T-cell (primary cell): ENCODE results near the gene BDH2. TPM values are rescaled to one million over a fixed set of nuclear protein-coding genes. Genes with fewer than 3 reads are reported as not detected.
A peak's percentile ranks its signal among the peaks of the same experiment; 100 is the strongest.

Source experiments
- ATAC-seq, 4 experiments: fragments of 200-7000 bp in 3 of 4; fragments of 150-1000 bp in 1 of 4; cut with Tn5 transposase; replicated peaks in 1 of 4; 1 replicate in 3 of 4; 2 replicates in 1 of 4; pipeline ENCODE4 v1.10.0; 2021; ENCODE audit warnings: moderate library complexity in 3 of 4, mild to moderate bottlenecking in 2 of 4, moderate number of reproducible peaks in 1 of 4
- CTCF ChIA-PET, 2 donors: fragments of 300-600 bp; sonication (Branson Sonifier 250); formaldehyde crosslinking; loops; one replicate each; lab custom pipeline; 2022; ENCODE audit warnings: antibody characterized with exemption in 2 of 2; lab: Charles Lee
- POLR2A ChIA-PET, 2 donors: fragments of 300-600 bp; sonication (Branson Sonifier 250); formaldehyde crosslinking; loops; one replicate each; lab custom pipeline; 2022; ENCODE audit warnings: antibody characterized with exemption in 2 of 2; lab: Charles Lee
- DNase-seq, 35 experiments: peaks; one replicate each; pipeline versions ENCODE4 v3.0.0 to v3.0.0-alpha.2; 2013 to 2023
- H3K27ac ChIP-seq: one replicate; pipeline ENCODE4 v1.5.1; 2013; ENCODE audit warnings: low read length
- H3K27me3 ChIP-seq, 2 experiments: replicated peaks in 1 of 2; 1 replicate in 1 of 2; 2 replicates in 1 of 2; pipeline versions ENCODE4 v1.6.1 to v1.7.0; 2013; ENCODE audit warnings: low read length in 1 of 2, mixed read lengths in 1 of 2; ENCODE audit not compliant: control insufficient read depth in 2 of 2, insufficient read depth in 2 of 2; ENCODE audit errors: extremely low read depth in 1 of 2
- H3K36me3 ChIP-seq, 2 donors: 1 replicate in 1 of 2; 2 replicates in 1 of 2; pipeline versions ENCODE4 v1.6.1 to v1.7.0; 2013; ENCODE audit warnings: low read length in 1 of 2; ENCODE audit not compliant: control insufficient read depth in 2 of 2, insufficient read depth in 1 of 2; ENCODE audit errors: extremely low read depth in 1 of 2
- H3K4me1 ChIP-seq, 2 experiments: 1 replicate in 1 of 2; 2 replicates in 1 of 2; pipeline versions ENCODE4 v1.6.1 to v1.7.0; 2013; ENCODE audit warnings: low read length in 2 of 2, mixed read lengths in 1 of 2; ENCODE audit not compliant: insufficient read depth in 2 of 2, control insufficient read depth in 1 of 2; ENCODE audit errors: extremely low read depth in 1 of 2
- H3K4me3 ChIP-seq, 2 donors: 1 replicate in 1 of 2; 2 replicates in 1 of 2; pipeline versions ENCODE4 v1.5.1 to v1.7.0; 2013; ENCODE audit warnings: mild to moderate bottlenecking in 2 of 2, low read length in 1 of 2, moderate library complexity in 1 of 2; ENCODE audit not compliant: control insufficient read depth in 1 of 2; ENCODE audit errors: extremely low read depth in 1 of 2
- H3K9me3 ChIP-seq: 2 replicates; pipeline ENCODE4 v1.7.0; 2013
- H3K27ac Mint-ChIP-seq, 2 donors: one replicate each; pipeline ENCODE4 v1.8.0; 2020 to 2021; ENCODE audit warnings: mild to moderate bottlenecking in 2 of 2, mixed read lengths in 2 of 2
- H3K27me3 Mint-ChIP-seq, 2 donors: one replicate each; pipeline ENCODE4 v1.8.0; 2021 to 2022; ENCODE audit warnings: mixed read lengths in 2 of 2
- H3K36me3 Mint-ChIP-seq: one replicate; pipeline ENCODE4 v1.8.0; 2021; ENCODE audit warnings: mixed read lengths
- H3K4me1 Mint-ChIP-seq, 3 donors: one replicate each; pipeline ENCODE4 v1.8.0; 2020 to 2022; ENCODE audit warnings: mixed read lengths in 3 of 3, mild to moderate bottlenecking in 1 of 3
- H3K4me3 Mint-ChIP-seq, 3 donors: one replicate each; pipeline ENCODE4 v1.8.0; 2020 to 2022; ENCODE audit warnings: mild to moderate bottlenecking in 3 of 3, mixed read lengths in 3 of 3, moderate library complexity in 3 of 3
- H3K9me3 Mint-ChIP-seq, 3 donors: one replicate each; pipeline ENCODE4 v1.8.0; 2020 to 2022; ENCODE audit warnings: mixed read lengths in 3 of 3
- WGBS: methylation state at CpG from one replicate; pipeline ENCODE4 v1.1.5; 2013; ENCODE audit warnings: missing lambda C conversion rate; ENCODE audit not compliant: insufficient coverage; 5-methylcytosine and 5-hydroxymethylcytosine counted together
- total RNA-seq, 35 experiments: library from RNA in 6 of 35; stranded (reverse) in 6 of 35; fragments of 120-200 nt in 1 of 35; gene quantifications; one replicate each; pipeline versions ENCODE4 v1.2.1 to v1.2.4 and lab custom pipeline; 2013 to 2026

The BDH2 gene
- total RNA-seq, 5 donors from 2014 or later (not counting 1 experiment from before 2014, with no cell fraction given) = 11.4 to 22.6 (median 18.5) TPM

GRCh38 chr4:103075894-103076746, 23.5 kb downstream of the BDH2 start:
- Histone ChIP-seq H3K4me1 (peaks cover 9 to 12% of the 10 kb centered on the region in 2 experiments), H3K27ac (peak overlapping the region; percentile 98), H3K27me3 (no peaks in the 10 kb centered on the region), H3K4me3 (peak overlapping the region; percentile 77 to 84), H3K36me3 (no peaks in the 10 kb centered on the region), H3K9me3 (no peaks in the 10 kb centered on the region)
- Mint-ChIP-seq H3K4me1 (peaks cover 43 to 55% (median 52%) of the 10 kb centered on the region in 3 donors), H3K9me3 (no peaks in the 10 kb centered on the region), H3K36me3 (peaks cover 7% of the 10 kb centered on the region), H3K27me3 (no peaks in the 10 kb centered on the region), H3K4me3 (peak overlapping the region; percentile 85 to 96 (median 88)), H3K27ac (peak overlapping the region; percentile 98 to 99)
- under 1% methylated on average over 82 of the region's 82 CpGs for WGBS
- peak; percentile 75 to 80 (median 78) for ATAC-seq
- DNase-seq = peak; percentile 48 to 75 (median 65)
- CTCF ChIA-PET = interaction anchor here (0.6 to 2.9 kb wide), 11 partner anchors 10 to 1715 kb away, joined by 3 to 13 read pairs (median 3); partner anchors contain the start of genes BDH2 (in 1 of the 2), CISD2 (in 1 of the 2) and UBE2D3 (in 1 of the 2)
- POLR2A ChIA-PET = interaction anchor here in 1 of 2 donors (0.6 to 1.0 kb wide), 3 partner anchors 23 to 478 kb away, joined by 3 read pairs; partner anchors contain the start of gene BDH2

GRCh38 chr4:103075435-103075893, 24.2 kb downstream of the BDH2 start:
- Mint-ChIP-seq H3K36me3 (peaks cover 2% of the 10 kb centered on the region), H3K4me1 (peaks cover 43 to 56% (median 52%) of the 10 kb centered on the region in 3 donors), H3K27me3 (no peaks in the 10 kb centered on the region), H3K27ac (peak overlapping the region; percentile 98 to 99), H3K9me3 (no peaks in the 10 kb centered on the region), H3K4me3 (peak overlapping the region; percentile 85 to 96 (median 88))
- Histone ChIP-seq H3K36me3 (no peaks in the 10 kb centered on the region), H3K27ac (peak overlapping the region; percentile 98), H3K4me1 (peaks cover 9 to 12% of the 10 kb centered on the region in 2 experiments), H3K9me3 (no peaks in the 10 kb centered on the region), H3K4me3 (peak overlapping the region; percentile 77 to 84), H3K27me3 (no peaks in the 10 kb centered on the region)
- DNase-seq (no peak), ATAC-seq (no peak)
- no CpG with 5 or more reads among the region's 4 CpGs for WGBS
- ChIA-PET POLR2A (interaction anchor here in 1 of 2 donors (1.0 to 1.3 kb wide), 2 partner anchors 24 to 575 kb away, joined by 3 read pairs; partner anchors contain the start of gene BDH2), CTCF (interaction anchor here (0.6 to 2.9 kb wide), 8 partner anchors 9 to 627 kb away, joined by 3 to 13 read pairs (median 3); partner anchors contain the start of gene BDH2 (in 1 of the 2))

- POLR2A ChIA-PET = interaction anchor here in 1 of 2 donors (1.0 to 1.3 kb wide), 2 partner anchors 25 to 575 kb away, joined by 3 read pairs; partner anchors contain the start of gene BDH2
- Histone ChIP-seq H3K4me1 (peaks cover 9 to 12% of the 10 kb centered on the region in 2 experiments), H3K27ac (peak overlapping the region; percentile 98), H3K36me3 (no peaks in the 10 kb centered on the region), H3K27me3 (no peaks in the 10 kb centered on the region), H3K9me3 (no peaks in the 10 kb centered on the region), H3K4me3 (peak overlapping the region in 1 of 2 donors; percentile 84)
- ATAC-seq (no peak), DNase-seq (no peak)
- CTCF ChIA-PET = interaction anchor here (0.7 to 2.9 kb wide), 7 partner anchors 9 to 247 kb away, joined by 3 to 13 read pairs (median 3); partner anchors contain the start of gene BDH2 (in 1 of the 2)
- H3K27me3 Mint-ChIP-seq = no peaks in the 10 kb centered on the region
- H3K9me3 Mint-ChIP-seq = no peaks in the 10 kb centered on the region
- 50% methylated on average over 1 of the region's 9 CpGs for WGBS
- H3K4me1 Mint-ChIP-seq = peaks cover 43 to 58% (median 52%) of the 10 kb centered on the region in 3 donors
- peak overlapping the region; percentile 85 to 96 (median 88) for H3K4me3 Mint-ChIP-seq
- peak overlapping the region in 1 of 2 donors; percentile 99 for H3K27ac Mint-ChIP-seq
- no peaks in the 10 kb centered on the region for H3K36me3 Mint-ChIP-seq
Measured at GRCh38 chr4:103074744-103075434, 24.7 kb downstream of the BDH2 start.

- POLR2A ChIA-PET = no interaction called here
- H3K27ac Mint-ChIP-seq = no peak overlapping the region
- Histone ChIP-seq H3K9me3 (no peaks in the 10 kb centered on the region), H3K36me3 (no peaks in the 10 kb centered on the region), H3K4me1 (peaks cover 9 to 12% of the 10 kb centered on the region in 2 experiments), H3K27ac (no peak overlapping the region), H3K4me3 (no peak overlapping the region), H3K27me3 (no peaks in the 10 kb centered on the region)
- peaks cover 43 to 54% (median 46%) of the 10 kb centered on the region in 3 donors for H3K4me1 Mint-ChIP-seq
- DNase-seq = no peak
- CTCF ChIA-PET = interaction anchor here (0.5 to 1.8 kb wide), 2 partner anchors 8 to 1164 kb away, joined by 4 to 7 read pairs; no protein-coding TSS in a partner anchor
- H3K36me3 Mint-ChIP-seq = no peaks in the 10 kb centered on the region
- H3K27me3 Mint-ChIP-seq = no peaks in the 10 kb centered on the region
- peak overlapping the region in 1 of 3 donors; percentile 3 for H3K4me3 Mint-ChIP-seq
- WGBS = no CpG with 5 or more reads among the region's 2 CpGs
- H3K9me3 Mint-ChIP-seq = no peaks in the 10 kb centered on the region
- no peak for ATAC-seq
Measured at GRCh38 chr4:103073792-103074438, 25.7 kb downstream of the BDH2 start.

- WGBS = no CpG with 5 or more reads among the region's 2 CpGs
- Histone ChIP-seq H3K4me3 (no peak overlapping the region), H3K36me3 (peaks cover 0 to 4% of the 10 kb centered on the region in 2 donors), H3K27me3 (no peaks in the 10 kb centered on the region), H3K9me3 (no peaks in the 10 kb centered on the region), H3K4me1 (no peaks in the 10 kb centered on the region), H3K27ac (no peak overlapping the region)
- Mint-ChIP-seq H3K27me3 (no peaks in the 10 kb centered on the region), H3K4me3 (no peak overlapping the region), H3K4me1 (peaks cover 6 to 19% (median 8%) of the 10 kb centered on the region in 3 donors), H3K36me3 (peaks cover 33% of the 10 kb centered on the region), H3K9me3 (no peaks in the 10 kb centered on the region), H3K27ac (no peak overlapping the region)
- CTCF ChIA-PET = no interaction called here
- POLR2A ChIA-PET = no interaction called here
- ATAC-seq (no peak), DNase-seq (no peak)
Measured at GRCh38 chr4:103067841-103068547, 31.6 kb downstream of the BDH2 start.
